ENCODE measurements around the gene PFAS.
A peak's percentile ranks its signal among the peaks of the same experiment; 100 is the strongest.
"Not testable (repeated sequence)": the region's sequence is repeated elsewhere in the genome, so short reads cannot be mapped to it uniquely, and the experiment has no call there.

PFAS gene

GRCh38 chr17:8210761-8211458, 38.2 kb upstream of the PFAS start:
- in situ Hi-C loops (cut with HindIII; ENCODE audit: low sequenced_read_pairs): no loop called here
- no peak for DNase-seq (ENCODE audit: low read depth)
- no peak for TF ChIP-seq CTCF (IDR thresholded peaks at IDR 0.05; ENCODE audit: low read depth, low read length, missing control alignments)
- peak overlapping the region; percentile 62 for H3K4me3 ChIP-seq (ENCODE audit: low read depth, low read length)

- TF ChIP-seq CTCF (IDR thresholded peaks at IDR 0.05; ENCODE audit: low read depth, low read length, missing control alignments): no peak
- in situ Hi-C loops (cut with HindIII; ENCODE audit: low sequenced_read_pairs): no loop called here
- DNase-seq (ENCODE audit: low read depth): no peak
- no peak overlapping the region for H3K4me3 ChIP-seq (ENCODE audit: low read depth, low read length)
Observed at GRCh38 chr17:8212312-8213180, 36.5 kb upstream of the PFAS start.

- in situ Hi-C loops (cut with HindIII; ENCODE audit: low sequenced_read_pairs); H3K4me3 ChIP-seq (ENCODE audit: low read depth, low read length); DNase-seq (ENCODE audit: low read depth): not testable (repeated sequence)
Observed at GRCh38 chr17:8214000-8214399, 35.1 kb upstream of the PFAS start.

- no peak for TF ChIP-seq CTCF (IDR thresholded peaks at IDR 0.05; ENCODE audit: low read depth, low read length, missing control alignments)
- DNase-seq (ENCODE audit: low read depth): peak; percentile 80
- peak overlapping the region; percentile 76 for H3K4me3 ChIP-seq (ENCODE audit: low read depth, low read length)
- in situ Hi-C loops (cut with HindIII; ENCODE audit: low sequenced_read_pairs): no loop called here
Observed at GRCh38 chr17:8220783-8221662, 28.1 kb upstream of the PFAS start.

- in situ Hi-C loops (cut with HindIII; ENCODE audit: low sequenced_read_pairs): no loop called here
- H3K4me3 ChIP-seq (ENCODE audit: low read depth, low read length): peak overlapping the region; percentile 76
- TF ChIP-seq CTCF (IDR thresholded peaks at IDR 0.05; ENCODE audit: low read depth, low read length, missing control alignments): no peak
- peak; percentile 79 for DNase-seq (ENCODE audit: low read depth)
Observed at GRCh38 chr17:8221663-8222379, 27.3 kb upstream of the PFAS start.

- DNase-seq (ENCODE audit: low read depth): no peak
- in situ Hi-C loops (cut with HindIII; ENCODE audit: low sequenced_read_pairs): no loop called here
- no peak for TF ChIP-seq CTCF (IDR thresholded peaks at IDR 0.05; ENCODE audit: low read depth, low read length, missing control alignments)
- peak overlapping the region; percentile 76 for H3K4me3 ChIP-seq (ENCODE audit: low read depth, low read length)
Observed at GRCh38 chr17:8222380-8222629, 26.8 kb upstream of the PFAS start.
